Amniotic stem cell (primary cell): Measurements from ENCODE around the gene COL25A1.

Source experiments
- DNase-seq: peaks from one replicate; lab custom pipeline; 2025; lab: John Stamatoyannopoulos, UW

Gene COL25A1

GRCh38 chr4:108811486-108811885, 491.0 kb downstream of the COL25A1 start:
- DNase-seq, result no peak

- no peak for DNase-seq
These were observed 492.4 kb downstream of the COL25A1 start for GRCh38 chr4:108810087-108810486.

GRCh38 chr4:108804648-108805273, 497.7 kb downstream of the COL25A1 start:
- DNase-seq, result no peak

GRCh38 chr4:108799306-108799705, 503.2 kb downstream of the COL25A1 start:
- DNase-seq, result no peak

DNA sequence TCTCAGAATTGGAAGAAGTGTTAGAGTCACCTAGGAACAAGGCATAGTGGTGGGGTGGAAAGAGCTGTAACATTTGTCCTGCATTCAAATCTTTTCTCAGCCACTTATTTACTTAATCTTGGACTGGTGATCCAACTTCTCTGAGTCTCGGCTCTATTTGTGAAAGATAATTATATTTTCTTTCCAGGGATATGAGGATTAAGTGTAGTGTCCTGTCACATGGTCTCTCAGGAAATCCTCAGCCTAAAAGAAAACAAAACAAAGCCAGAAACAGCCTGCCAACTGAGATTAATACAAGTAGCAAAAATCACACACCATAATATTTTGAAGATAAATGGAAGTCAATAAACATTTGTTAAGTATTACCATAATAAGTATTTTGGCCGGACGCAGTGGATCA, 506.3 kb downstream of the COL25A1 start:
- no peak for DNase-seq

DNA sequence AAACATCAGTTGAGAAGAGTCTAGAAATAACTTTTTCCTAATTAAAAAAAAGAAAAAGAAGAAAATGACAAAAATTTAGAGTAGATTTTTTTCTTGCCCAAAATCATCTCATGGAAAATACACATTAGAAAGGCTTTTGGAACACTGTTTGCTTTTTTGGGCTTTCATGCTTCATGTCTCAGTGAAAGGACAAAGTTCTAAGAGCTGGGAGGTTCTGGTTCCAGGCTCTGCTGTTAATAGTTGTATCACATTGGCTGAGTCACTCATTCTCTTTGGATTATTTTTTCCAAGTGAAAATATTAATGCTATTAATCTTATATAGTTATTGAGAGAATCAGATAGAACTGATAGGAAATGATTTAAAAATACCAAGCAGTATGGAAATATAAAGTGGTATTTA, 506.7 kb downstream of the COL25A1 start:
- no peak for DNase-seq

GRCh38 chr4:108794136-108794535, 508.3 kb downstream of the COL25A1 start:
- DNase-seq, result no peak

DNA sequence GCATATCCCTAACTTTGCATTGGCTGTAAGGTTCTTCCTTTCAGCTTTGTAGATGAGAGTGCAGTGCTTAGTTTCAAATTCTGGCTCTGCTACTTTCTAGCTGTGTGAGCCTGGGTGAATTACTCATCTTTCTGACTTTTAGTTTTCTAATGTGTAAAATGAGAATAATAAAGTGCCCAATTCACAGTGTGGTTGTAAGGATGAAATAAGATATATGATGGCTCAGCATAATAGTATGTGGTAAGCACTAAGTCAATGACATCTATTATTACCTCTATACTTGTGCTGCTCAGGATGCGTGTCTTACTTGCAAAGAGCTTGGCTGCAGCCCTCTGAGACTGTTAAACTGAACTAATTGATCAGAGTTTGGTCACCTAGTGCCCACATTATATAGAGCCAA, 509.0 kb downstream of the COL25A1 start:
- DNase-seq, result no peak

DNA sequence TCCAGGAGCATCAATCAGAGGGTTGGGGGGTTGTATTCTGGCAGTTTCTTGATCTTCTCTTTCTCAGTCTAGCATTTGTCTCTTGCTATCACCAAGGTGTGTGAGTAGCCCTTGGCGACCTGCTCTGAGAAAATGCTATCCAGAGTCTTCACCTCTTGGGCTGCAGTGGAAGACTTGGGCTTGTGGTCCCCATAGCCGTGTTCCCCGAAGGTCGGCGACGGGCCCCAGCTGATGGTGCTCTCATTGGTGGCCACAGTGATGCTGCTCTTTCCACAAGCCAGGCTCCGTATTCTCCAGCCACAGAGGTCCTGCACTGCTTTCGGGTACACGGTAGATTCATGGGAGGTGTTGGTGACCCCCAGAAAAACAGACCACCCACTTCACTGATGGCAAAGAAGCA, 513.7 kb downstream of the COL25A1 start:
- DNase-seq, result no peak

- DNase-seq, result no peak
These were observed 514.7 kb downstream of the COL25A1 start for GRCh38 chr4:108787724-108788123.

GRCh38 chr4:108787106-108787505, 515.4 kb downstream of the COL25A1 start:
- no peak for DNase-seq

DNA sequence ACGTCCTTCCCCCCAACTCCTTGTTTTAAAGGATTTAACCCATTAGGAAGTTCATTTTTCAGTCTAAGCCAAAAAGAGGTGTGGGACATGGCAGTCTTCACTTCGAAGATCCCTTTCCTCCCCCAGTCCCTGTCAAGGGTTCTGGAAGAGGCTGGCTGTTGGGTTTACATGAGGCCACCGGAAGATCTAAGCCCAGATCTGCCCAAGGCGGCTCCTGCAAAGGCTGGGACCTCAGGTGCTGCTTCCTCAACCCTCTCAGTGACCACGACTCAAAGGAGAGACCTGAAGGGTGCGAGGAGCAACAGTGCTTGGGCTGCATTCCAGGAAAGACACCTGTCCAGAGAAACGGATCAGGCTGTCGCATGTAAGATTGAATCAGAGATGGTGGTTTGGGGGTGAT, 516.1 kb downstream of the COL25A1 start:
- no peak for DNase-seq

- no peak for DNase-seq
These were observed 518.6 kb downstream of the COL25A1 start for GRCh38 chr4:108783665-108784463.

- no peak for DNase-seq
These were observed 522.5 kb downstream of the COL25A1 start for GRCh38 chr4:108779958-108780357.

DNA sequence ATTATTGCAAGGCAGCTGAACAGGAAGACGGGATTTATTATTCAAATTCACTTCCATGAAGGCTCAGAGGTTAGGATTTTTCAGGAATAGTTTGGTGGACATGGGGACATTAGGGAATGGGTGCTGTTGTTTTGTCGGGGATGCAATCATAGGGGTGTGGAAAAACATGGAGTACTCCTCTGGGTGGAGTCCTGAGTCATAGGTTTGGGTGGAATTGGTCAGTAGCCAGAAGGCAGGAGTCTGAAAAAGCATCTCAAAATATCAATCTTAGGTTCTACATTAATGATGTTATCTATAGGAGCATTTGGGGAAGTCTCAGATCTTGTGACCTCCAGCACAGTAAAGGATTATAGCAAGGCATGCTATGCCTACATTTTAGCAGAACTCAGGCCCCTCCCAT, 525.1 kb downstream of the COL25A1 start:
- no peak for DNase-seq

GRCh38 chr4:108775921-108776320, 526.5 kb downstream of the COL25A1 start:
- no peak for DNase-seq

DNA sequence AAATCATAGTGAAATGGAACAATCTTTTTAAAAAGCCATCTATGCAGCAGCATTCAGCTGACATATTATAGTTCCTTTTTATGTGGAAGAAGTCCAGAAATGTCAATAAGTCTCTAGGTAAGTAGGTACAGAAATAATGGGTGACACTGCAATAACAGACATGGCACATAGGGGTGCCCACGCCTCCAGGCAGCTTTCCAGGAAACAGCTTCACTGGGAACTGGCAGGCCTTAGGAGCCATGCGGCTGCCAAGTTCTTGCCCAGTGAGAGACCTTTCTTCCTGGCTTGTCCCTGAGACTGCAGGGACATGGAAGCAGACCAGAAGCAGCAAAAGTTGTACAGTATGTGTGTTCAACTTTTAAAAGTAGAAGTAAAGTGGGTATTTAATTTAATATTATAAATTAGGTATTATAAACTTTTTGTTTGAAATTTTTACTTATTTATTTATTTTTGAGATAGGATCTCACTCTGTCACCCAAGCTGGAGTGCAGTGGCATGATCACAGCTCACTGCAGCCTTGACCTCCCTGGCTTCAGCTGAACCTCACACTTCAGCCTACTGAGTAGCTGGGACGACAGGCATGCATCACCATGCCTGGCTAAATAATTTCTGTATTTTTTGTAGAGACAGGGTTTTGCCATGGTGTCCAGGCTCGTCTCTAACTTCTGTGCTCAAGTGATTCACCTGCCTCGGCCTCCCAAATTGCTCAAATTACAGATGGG, 527.5 kb downstream of the COL25A1 start:
- DNase-seq, result no peak

GRCh38 chr4:108772402-108772801, 530.1 kb downstream of the COL25A1 start:
- DNase-seq, result no peak

DNA sequence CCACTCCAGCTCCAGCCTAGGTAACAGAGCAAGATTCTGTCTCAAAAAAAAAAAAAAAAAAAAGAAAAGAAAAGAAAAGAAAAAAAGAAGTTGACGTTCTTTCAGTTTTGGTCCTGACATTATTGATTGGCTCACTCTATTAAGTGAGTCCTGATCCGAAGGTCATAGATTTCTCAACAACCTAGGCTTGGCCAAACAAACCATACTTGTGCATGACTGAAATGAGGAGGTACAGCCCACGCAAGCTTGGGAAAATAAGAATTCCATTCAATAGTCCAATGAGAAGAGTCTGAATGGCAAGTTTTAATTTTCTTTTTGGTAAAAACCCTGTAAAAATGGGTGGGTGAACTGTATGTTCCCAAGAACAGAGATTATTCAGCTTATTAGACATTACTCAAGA, 536.4 kb downstream of the COL25A1 start:
- DNase-seq, result no peak

GRCh38 chr4:108763986-108764385, 538.5 kb downstream of the COL25A1 start:
- DNase-seq, result no peak

GRCh38 chr4:108763226-108763593, 539.2 kb downstream of the COL25A1 start:
- no peak for DNase-seq

GRCh38 chr4:108762559-108763225, 539.8 kb downstream of the COL25A1 start, which contains the start of gene ETNPPL:
TSS of gene ETNPPL (minus strand) at chr4:108763053. CDS start at chr4:108762898, 155 bp downstream.
- DNase-seq, result no peak
